ENCODE data around the gene TRAF3IP1. TPM values are rescaled to one million over a fixed set of nuclear protein-coding genes. Genes with fewer than 3 reads are reported as not detected.
"Not testable (repeated sequence)": the region's sequence is repeated elsewhere in the genome, so short reads cannot be mapped to it uniquely, and the experiment has no call there.

The TRAF3IP1 gene
- total RNA-seq, 6 experiments from 2014 or later = 15.7 to 21.7 (median 17.6) TPM

GRCh38 chr2:238330391-238330790 lies 10.1 kb downstream of the TRAF3IP1 start:
- H3K4me1 Mint-ChIP-seq (ENCODE audit: low read depth) = no peaks in the 10 kb centered on the region; the same call in 1 of the 2 replicates
- no peak overlapping the region for H3K27ac Mint-ChIP-seq
- TF ChIP-seq, protein P1, sequence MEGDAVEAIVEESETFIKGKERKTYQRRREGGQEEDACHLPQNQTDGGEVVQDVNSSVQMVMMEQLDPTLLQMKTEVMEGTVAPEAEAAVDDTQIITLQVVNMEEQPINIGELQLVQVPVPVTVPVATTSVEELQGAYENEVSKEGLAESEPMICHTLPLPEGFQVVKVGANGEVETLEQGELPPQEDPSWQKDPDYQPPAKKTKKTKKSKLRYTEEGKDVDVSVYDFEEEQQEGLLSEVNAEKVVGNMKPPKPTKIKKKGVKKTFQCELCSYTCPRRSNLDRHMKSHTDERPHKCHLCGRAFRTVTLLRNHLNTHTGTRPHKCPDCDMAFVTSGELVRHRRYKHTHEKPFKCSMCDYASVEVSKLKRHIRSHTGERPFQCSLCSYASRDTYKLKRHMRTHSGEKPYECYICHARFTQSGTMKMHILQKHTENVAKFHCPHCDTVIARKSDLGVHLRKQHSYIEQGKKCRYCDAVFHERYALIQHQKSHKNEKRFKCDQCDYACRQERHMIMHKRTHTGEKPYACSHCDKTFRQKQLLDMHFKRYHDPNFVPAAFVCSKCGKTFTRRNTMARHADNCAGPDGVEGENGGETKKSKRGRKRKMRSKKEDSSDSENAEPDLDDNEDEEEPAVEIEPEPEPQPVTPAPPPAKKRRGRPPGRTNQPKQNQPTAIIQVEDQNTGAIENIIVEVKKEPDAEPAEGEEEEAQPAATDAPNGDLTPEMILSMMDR (IDR thresholded peaks at IDR 0.05) = no peak
- no peaks in the 10 kb centered on the region for H3K27me3 Mint-ChIP-seq (ENCODE audit: insufficient read depth)
- H3K36me3 Mint-ChIP-seq (ENCODE audit: low read depth) = peaks cover 35% of the 10 kb centered on the region
- DNase-seq = no peak
- no peaks in the 10 kb centered on the region for H3K9me3 Mint-ChIP-seq
- no peak overlapping the region for H3K4me3 Mint-ChIP-seq

- H3K4me3 Mint-ChIP-seq = no peak overlapping the region
- TF ChIP-seq, protein P1 (IDR thresholded peaks at IDR 0.05) = no peak
- peaks cover 4% of the 10 kb centered on the region; the same call in 1 of the 2 replicates for H3K4me1 Mint-ChIP-seq (ENCODE audit: low read depth)
- H3K27ac Mint-ChIP-seq = no peak overlapping the region
- DNase-seq = no peak
- H3K9me3 Mint-ChIP-seq = no peaks in the 10 kb centered on the region
- peaks cover 29% of the 10 kb centered on the region for H3K36me3 Mint-ChIP-seq (ENCODE audit: low read depth)
- no peaks in the 10 kb centered on the region for H3K27me3 Mint-ChIP-seq (ENCODE audit: insufficient read depth)
Observed at GRCh38 chr2:238331916-238332315, 11.6 kb downstream of the TRAF3IP1 start.

DNA sequence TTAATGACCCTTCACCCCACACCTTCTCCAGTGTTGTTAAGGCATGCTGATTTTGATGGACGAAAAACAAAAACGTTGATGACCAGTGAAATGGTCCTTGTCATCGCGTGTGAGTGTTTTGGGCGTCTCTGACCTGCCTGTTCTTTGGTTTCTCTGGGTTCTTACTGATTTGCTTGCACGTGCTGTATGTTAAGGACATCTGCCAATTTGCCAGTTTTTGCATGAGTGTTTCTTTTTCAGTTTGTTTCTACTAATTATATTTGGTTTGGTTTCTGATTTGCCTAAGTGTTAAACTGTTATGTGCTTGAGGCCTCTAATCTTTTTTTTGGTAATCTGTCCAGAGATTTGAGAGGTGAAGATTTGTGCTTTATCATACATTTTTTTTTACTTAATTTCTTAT lies 14.6 kb downstream of the TRAF3IP1 start:
- Mint-ChIP-seq H3K27ac (no peak overlapping the region), H3K4me3 (no peak overlapping the region), H3K9me3 (no peaks in the 10 kb centered on the region), H3K27me3 (ENCODE audit: insufficient read depth) (peaks cover 2% of the 10 kb centered on the region; the same call in 1 of the 2 replicates), H3K4me1 (ENCODE audit: low read depth) (peaks cover 4% of the 10 kb centered on the region; the same call in 1 of the 2 replicates), H3K36me3 (ENCODE audit: low read depth) (peaks cover 2% of the 10 kb centered on the region)
- no peak for DNase-seq
- TF ChIP-seq, protein P1 (IDR thresholded peaks at IDR 0.05) = no peak

DNA sequence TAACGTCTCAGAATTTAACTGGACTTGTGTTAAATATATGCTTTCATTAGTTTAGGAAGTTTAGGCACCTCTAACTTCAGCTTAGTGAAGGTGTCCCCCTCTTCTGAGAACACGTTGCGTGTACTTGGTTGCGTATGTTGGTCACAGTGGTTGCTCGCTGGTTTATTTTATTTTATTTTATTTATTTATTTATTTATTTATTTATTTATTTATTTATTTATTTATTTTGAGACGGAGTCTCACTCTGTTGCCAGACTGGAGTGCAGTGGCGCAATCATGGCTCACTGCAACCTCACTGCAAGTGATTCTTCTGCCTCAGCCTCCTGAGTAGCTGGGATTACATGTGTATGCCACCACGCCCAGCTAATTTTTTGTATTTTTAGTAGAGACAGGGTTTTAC lies 15.3 kb downstream of the TRAF3IP1 start:
- not testable (repeated sequence) for DNase-seq; H3K36me3 Mint-ChIP-seq (ENCODE audit: low read depth); H3K9me3 Mint-ChIP-seq

DNA sequence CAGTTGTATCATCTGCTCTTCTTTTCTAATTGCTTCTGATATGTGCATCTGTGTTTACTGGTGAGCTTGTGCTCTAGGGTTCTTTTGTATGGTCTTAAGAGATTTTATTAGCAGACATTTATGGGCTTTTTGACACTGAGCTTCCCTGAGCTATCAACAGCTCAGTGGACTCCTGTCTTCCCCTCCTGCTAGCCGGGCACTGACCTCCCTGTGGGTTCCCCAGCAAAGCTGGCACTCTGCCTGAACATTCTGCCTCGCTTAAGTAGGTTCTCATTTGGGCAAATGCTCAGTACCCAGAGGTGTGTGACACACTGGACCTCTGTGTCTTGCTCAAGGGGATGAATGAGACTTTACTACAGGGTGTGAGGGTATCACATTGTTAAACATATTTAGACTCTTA lies 15.8 kb downstream of the TRAF3IP1 start:
- Mint-ChIP-seq H3K9me3 (no peaks in the 10 kb centered on the region), H3K27me3 (ENCODE audit: insufficient read depth) (peaks cover 2% of the 10 kb centered on the region; the same call in 1 of the 2 replicates), H3K4me3 (no peak overlapping the region)

More for the DNA sequence above, 15.3 kb downstream of the TRAF3IP1 start:
- not testable (repeated sequence) for H3K27ac Mint-ChIP-seq; H3K27me3 Mint-ChIP-seq (ENCODE audit: insufficient read depth); H3K4me1 Mint-ChIP-seq (ENCODE audit: low read depth); H3K4me3 Mint-ChIP-seq

DNA sequence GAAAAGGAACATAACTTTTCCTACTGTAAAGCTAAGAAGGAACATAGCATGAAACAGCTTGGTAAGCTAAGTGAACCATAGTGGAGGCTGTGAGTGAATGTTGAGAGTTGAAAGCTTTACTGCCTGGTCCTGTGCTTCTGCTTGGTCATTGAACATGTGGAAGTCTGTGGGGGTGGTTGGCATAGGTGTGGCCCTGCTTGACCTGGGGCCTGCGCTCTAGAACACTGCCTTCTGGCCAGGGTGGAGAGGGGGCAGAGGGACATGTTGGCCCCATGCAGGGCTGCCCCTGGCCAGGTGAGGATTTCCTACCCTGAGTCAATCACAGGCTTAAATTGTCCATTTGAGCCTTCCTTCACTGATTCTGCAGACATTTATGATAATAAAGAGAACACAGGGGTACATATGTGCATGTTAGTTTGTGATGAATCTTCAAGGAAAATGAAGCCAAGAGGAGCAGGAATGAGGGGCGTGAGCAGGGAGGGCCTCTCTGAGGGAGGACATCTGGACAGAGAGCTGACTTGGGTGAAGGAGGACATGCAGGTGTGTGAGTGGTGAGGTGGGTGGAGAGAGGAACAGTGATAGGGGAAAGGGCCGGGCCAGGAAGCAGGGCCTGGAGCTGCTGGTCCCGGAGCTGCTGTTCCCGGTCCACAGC lies 16.6 kb downstream of the TRAF3IP1 start:
- H3K4me3 Mint-ChIP-seq = no peak overlapping the region
- peaks cover 4% of the 10 kb centered on the region; the same call in 1 of the 2 replicates for H3K4me1 Mint-ChIP-seq (ENCODE audit: low read depth)
- DNase-seq = no peak
- H3K27ac Mint-ChIP-seq = no peak overlapping the region
- TF ChIP-seq, protein P1 (IDR thresholded peaks at IDR 0.05) = no peak
- H3K36me3 Mint-ChIP-seq (ENCODE audit: low read depth) = no peaks in the 10 kb centered on the region; the same call in none of the 2 replicates
- peaks cover 2% of the 10 kb centered on the region; the same call in 1 of the 2 replicates for H3K27me3 Mint-ChIP-seq (ENCODE audit: insufficient read depth)
- H3K9me3 Mint-ChIP-seq = no peaks in the 10 kb centered on the region

More for the DNA sequence above, 15.8 kb downstream of the TRAF3IP1 start:
- TF ChIP-seq, protein P1 (IDR thresholded peaks at IDR 0.05) = no peak
- Mint-ChIP-seq H3K36me3 (ENCODE audit: low read depth) (no peaks in the 10 kb centered on the region; the same call in none of the 2 replicates), H3K27ac (no peak overlapping the region), H3K4me1 (ENCODE audit: low read depth) (peaks cover 4% of the 10 kb centered on the region; the same call in 1 of the 2 replicates)
- no peak for DNase-seq

Measured in HFFc6 (cell line).